Stimulated activated naive CD4-positive, alpha-beta T cell (primary cell): Measurements from ENCODE around the gene KLK14.

ENCODE experiments used
- DNase-seq, 6 experiments: peaks; one replicate each; lab custom pipeline; 2025; lab: John Stamatoyannopoulos, UW

KLK14 gene

DNA sequence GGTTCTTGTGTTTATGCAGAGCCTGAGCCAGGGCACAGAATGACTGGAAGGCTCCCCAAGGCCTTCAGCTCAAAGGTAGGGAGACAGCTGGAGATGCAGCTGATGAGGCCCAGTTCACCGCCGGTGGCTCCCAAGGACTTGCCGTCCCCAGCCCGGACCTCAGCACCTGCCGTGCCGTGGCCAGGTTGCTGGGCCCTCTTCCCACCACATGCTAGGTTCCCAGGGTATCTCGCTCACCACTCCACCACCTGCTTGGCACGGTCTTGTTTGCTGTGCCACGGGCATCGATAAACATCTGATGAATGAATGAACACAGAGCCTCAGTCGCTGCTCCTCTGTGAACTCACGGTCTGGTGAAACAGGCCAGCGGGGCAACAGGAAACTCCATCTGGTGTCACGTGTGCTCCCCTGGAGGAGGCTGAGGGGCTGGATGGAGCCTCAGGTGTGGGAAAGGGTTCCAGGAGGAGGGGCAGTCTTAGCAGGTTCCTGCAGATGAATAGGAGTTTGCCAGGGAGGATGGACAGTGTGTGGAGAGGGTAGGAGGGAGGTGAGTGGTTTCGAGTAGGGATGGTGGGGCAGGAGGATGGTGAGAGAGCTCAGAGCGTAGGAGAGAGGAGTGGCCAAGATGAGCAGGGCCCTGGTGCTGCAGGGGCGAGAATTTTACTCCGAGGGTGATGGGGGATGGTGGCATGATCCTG is 3.6 kb upstream of the KLK14 start:
- DNase-seq, result no peak

DNA sequence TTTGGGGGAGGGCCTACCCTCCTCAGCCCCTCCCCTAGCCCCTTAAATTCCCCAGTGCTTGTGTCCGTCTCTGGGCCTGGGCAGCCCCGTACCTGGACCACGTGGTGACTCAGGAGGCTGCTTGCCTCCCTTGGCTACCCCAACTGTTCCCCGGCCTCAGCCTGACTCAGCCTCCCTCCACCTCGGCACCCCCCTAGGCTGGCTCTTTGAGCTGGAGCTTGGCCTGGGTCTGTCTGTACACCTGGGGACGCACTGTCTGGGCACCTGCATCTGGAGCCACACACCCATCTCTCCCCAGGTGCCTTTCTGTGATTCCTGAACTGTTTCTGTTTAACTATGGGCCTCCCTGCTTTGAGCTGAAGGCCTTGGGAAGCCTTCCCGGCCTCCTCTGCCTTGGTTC is 1.8 kb upstream of the KLK14 start:
- DNase-seq, result no peak

DNA sequence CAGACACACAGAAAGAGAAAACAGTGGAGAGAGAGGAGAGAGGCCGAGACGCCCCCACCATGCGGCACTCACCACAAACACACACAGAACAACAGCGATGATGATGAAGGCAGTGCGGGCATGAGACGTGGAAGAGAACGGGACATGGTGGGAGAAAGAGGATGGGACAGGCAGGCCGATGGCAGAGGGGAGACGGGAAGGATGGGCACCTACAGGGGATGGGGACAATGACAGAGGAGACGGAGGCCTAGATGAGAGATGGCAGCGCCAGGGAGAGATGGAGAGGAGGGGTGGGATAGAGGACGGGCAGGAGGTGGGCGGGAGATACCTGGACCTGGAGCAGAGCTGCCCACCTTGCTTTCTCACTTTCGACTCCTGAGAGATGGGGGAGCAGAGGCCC is 1.1 kb upstream of the KLK14 start:
- no peak for DNase-seq

DNA sequence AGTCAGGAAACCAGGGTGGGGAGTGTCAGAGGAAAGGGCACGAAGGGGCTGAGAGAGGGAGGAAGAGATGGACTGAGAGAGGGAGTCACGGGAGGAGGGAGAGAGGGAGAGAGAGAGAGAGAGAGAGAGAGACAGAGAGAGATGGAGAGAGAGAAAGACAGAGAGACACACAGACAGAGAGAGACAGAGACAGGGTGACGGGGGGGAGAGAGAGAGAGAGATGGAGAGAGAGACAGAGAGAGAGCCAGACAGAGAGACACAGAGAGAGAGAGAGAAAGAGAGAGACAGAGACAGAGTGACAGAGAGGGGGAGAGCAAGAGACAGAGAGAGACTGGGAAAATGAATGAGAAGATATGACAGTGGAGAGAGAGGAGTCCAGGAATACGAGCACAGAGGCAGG is 494 bp upstream of the KLK14 start:
- DNase-seq, result no peak

DNA sequence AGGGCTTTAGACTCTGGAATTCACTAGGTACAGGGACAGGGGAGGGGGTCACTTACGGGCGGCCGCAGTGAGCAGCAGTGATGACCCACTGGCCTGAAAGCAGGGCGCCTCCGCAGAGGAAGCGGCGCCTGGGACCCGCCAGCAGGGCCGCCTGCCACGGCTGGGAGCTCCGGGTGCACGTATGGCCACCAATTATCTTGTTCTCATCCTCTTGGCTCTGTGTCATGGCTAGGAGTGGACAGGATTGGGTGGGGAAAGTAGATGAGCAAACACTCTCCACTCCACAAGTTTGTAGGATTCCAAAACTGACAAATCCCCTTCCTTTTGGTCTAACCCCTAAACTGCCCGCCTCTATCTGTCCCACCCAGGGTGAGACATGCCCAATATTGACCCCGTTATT is 1.2 kb downstream of the KLK14 start:
- no peak for DNase-seq

DNA sequence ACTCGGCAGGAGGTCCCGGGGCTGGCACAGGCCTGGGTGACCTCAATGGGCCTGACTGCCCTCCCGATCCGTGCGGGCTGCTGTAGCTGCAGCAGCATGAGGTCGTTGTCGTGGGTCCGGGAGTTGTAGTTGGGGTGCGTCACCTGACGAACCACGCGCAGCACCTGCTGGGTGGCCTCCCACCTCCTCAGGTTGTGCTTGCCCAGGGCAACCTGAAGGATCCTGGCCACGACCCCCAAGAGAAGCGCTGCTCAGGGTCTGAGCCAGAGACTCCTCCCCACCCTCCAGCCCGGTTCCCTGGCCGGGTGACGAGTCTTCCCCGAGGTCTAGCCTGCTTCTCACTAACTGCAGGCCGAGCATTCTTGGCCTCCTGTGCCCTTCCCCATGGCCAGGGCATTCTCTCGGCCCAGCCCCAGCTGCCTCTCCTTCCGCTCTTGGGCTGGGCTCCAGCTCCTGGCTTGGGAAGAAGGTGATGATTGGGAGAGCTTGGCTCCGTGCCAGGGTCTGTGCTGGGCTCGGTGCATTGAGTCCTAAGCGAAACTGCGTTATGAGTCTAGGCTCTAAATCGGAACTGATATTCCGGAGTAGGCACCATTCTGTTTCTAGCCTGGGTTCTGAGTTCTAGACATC is 3.1 kb downstream of the KLK14 start:
- no peak for DNase-seq

DNA sequence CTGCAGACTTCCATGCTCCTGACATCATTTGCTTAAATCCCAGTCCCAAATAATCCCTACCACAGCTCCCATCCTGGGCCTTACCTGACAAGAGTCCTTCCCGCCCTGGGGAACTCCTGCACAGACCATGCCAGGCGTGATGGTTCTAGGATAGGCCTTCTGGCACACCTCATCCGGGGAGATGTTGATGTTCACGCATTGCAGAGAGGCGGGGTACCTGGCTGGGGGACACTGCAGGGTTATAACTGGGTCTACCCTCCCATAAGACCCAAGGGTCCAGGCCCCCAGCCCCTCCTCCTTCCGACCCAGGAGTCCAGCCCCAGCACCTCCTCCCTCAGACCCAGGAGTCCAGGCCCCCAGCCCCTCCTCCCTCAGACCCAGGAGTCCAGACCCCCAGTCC is 4.0 kb downstream of the KLK14 start:
- DNase-seq, result no peak

DNA sequence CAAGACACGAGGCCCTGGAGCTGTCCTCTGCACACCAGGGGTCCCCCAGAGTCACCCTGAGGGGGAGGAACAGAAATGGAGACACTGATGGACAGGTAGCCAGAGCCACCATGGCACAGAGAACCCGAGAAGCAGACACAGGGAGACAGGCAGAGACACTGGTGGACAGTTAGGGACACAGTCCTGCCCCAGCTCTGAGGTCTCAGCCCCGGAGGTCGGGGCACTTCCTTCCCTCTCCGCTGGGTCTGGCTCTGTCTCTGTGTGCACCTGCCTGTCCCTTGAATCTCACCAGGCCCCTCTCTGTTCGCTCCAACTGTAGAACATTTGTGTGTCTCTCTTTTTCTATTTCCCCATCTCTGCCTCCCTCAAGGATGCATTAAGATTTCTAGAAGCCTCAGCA is 4.6 kb downstream of the KLK14 start:
- no peak for DNase-seq

DNA sequence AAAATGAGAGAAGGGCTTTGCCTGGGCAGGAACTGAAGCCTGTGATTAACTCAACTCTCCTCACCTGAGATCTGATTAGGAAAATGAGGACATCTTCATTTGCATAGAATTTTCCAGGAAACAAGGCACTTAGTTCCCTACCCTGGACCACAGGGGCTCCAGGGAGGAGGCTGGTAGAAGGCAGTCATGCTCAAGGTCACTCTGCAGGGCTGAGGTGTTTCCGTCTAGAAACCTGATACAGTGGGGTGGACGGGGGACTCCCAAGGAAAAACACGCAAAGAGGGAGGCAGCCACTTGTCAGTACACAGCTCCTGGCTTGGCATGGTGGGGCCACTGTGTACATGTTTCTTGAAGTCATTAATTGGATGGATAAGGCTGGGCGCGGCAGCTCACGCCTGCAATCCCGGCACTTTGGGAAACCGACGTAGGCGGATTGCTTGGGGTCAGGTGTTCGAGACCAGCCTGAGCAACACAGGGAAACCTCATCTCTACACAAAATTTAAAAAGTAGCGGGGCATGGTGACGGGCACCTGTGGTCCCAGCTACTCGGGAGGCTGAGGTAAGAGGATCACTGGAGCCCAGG is 6.0 kb downstream of the KLK14 start:
- no peak for DNase-seq

DNA sequence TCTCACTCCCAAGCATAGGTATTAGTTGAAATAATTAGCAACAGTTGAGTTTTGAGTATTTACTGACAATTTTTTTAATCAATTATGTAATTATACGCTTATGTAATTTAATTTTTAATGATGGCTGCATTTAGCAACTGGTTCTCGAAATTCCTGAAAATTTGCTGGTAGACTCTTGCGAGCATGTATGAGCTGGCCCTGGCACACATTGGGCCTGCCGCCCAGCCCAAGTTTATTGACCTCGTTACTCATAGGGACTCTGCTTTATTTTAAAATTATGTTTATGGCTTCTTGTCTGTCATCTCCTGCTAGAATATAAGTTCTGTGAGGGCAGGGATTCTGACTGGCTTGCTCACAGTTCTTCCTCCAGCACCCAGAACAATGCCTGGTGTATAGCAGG is 6.7 kb downstream of the KLK14 start:
- DNase-seq, result no peak

DNA sequence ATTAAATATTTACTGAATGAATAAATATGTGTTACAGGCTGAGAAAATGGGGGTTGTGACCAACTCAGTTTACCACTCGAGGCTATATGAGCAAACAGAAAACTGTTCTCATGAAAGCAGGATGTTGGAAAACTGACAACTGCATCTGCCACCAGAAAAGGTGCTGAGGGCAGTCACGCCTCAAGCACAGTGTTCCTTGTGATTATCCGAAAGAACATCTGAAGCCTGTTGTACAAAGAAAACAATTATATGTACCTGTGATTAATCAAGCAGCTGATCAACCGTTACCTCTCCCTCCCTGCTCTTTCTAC is 11.6 kb downstream of the KLK14 start:
- no peak for DNase-seq

DNA sequence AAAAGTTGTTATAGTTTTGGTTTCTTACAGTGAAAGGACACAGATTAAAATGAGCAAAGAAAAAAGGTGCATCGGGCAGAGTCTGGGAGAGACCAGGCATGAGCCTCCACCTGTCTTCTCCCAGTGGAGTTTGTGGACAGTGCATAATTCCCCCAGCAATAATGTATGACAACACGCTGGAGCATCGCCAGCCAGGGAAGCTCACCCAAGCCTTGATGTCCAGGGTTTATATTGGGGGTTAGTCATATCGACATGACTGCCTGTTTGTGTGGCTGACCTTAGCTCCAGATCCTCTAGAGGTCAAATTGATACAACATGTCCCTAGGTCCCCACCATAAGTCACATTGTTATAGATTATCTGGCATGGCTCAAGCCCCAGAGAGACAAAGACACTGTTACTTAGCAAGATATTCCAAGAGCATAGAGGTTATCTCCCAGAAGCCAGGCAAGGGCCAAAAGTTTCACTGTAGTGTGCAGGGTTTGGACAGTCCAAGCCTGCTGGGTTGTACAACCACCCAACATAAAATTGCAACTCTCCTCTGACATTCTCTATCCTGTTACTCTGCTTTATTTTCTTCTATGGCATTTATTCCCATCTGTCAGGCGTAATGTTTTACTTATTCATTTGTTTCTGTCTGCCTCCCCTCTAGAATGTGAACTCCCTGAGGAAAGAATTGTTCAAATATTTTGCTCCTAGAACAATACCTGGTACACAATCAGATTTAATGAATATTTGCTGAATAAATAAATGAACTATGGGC is 12.2 kb downstream of the KLK14 start:
- DNase-seq, result no peak

DNA sequence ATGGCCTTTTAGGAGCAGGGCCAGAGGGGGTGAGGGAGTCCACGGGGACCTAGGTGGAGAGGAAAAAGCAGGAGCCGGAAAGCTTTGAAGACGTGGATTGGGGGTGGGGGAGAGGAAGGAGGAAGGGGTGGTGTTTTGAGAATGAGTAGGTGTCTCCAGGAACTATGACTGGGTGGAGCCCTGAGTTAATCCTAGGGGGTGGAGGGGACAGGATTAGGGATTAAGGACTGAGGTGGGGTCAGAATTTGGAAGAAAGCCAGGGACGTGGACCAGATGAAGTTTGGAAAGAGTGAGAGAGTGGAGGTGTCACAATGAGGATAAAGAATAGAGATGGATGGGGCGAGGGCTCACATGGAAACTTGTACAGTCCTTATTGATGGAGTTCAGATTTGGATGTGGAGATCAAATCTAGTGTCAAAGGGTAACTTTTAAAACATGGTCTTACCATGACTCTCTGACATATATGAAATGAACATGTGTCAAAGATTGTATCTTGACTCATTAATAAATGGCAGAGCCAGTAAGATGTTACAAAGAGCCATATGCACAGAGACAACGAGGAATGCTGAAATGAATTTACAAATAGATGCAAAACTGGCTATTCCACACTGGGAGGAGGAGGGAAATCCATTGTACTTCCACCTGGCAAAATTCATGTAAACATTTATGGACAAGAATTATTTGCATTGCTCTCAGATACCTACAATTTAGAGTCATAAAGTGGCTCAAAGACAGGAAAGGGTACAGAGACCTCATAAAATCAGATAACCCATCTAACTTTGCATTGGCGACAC is 16.1 kb downstream of the KLK14 start:
- no peak for DNase-seq

DNA sequence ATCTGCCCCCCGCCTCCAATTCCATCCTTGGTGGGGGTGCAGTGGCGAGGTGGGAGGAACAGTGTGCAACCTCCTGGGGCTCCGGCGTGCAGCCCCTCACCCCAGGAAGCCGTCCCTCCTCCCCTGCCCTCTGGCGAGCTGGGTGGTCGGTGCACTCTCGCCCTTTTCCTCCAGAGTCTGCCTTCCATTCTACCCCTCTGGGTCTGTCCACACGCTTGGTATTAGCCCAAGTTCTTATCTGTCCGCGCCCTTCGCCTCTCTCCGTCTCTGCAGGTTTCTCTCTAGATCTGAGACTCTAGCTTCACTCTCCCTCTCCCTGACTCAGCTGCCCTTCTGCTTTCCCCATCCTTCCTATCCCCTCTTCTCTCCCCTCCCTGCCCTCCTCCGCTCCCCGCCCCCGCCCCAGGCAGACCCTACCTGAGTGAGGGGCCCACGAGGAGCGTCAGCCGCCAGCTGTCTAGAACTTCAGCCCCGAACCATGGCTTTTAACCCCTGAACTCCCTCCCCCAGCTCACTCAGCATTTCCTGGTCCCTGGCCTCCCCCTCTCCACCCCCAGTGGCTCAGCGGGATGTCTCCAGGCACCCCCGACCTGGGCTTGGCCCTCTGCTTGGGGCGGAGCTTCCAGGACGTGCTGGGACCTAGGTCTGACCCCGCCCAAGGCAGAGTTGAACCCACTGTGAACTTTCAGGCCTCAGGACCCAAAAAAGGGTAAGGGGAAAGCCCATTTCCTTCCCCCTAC is 17.3 kb downstream of the KLK14 start:
- no peak for DNase-seq

DNA sequence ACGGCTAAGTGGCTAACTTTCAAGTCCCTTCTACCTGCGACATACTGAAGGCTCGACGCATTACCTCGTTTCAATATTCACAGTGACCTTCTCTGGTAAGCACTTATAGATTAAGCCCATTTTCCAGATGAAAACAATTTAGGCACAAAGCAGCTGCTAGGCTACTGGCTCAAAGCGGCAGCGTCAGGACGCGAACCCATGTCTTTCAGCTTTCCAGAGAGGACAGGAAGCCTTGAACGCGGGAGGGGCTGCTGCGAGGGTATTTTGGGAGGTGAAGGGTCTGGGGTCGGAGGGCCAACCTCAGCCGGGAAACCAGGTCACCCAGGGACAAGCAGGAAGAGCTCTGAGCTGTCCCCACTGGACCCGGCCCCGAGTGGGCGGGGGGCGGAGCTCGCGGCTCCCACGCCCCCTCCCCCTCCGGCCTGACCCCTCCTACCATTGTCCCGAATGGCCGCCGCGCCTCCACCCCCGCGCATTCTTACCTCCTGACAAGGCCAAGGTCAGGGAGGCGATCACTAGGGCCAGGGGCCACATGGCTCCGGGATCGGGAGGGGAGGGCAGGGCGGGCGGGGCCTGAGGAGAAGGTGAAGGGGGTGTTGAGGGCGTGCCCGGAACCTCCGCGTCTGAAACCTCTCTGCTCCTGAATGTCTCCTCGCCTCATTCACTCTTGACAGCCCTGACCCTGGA is 18.0 kb downstream of the KLK14 start, which contains the start of gene KLK13:
TSS of gene KLK13 (minus strand) at position 559 of the 687 bp plus-strand sequence. CDS start at position 534, 25 bp downstream.
- DNase-seq, result no peak

DNA sequence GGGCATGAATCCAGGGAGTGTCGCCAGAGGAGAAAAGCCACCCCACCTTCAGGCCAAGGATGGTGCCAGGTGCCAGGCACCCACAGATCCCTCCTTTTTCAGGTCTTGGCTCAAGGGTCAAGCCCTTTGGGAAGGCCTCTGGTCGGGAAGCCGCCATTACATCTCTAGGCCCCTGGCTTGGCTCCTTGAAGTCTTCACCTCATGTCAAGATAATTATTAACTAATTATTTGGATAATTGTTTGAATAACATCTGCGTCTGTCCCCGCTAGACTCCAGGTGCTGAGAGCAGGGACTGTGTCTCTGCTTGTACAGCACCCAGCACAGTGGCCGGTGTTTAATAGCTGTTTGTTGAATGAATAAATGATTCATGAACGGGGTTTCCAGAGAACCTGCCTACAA is 19.0 kb downstream of the KLK14 start:
- DNase-seq, result no peak

DNA sequence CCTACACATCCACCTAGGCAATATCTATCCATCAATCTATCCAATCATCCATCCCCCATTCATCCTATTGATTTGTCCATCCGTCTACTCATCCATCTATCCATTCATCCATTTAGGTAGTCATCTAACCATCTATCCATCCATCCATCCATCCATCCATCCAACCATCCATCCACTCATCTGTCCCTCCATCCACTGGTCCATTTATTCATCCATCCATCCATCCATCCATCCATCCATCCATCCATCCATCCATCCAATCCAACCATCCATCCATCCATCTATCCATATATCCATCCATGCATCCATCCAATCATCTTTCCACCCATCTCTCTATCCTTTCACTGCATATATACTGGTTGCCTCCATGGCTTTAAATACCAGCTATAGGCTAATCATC is 21.7 kb downstream of the KLK14 start:
- no peak for DNase-seq

DNA sequence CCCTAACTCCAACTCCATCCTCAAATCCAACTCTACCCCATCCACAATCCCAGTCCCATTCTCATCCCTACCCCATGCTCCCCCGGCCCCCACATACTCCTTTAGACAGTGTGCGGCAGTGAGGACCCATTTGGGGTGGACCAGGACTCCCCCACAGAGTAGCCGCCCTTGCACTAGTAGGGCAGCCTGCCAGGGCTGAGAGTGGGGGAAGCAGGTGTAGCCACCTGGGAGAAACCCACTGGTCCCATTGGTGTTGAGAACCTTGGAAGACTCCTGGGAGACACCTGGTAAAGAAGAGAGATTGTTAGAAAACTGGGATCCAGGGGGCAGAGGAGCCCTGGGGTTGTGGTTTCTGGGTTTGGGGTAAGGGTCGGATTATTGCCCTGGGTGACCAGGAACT is 22.4 kb downstream of the KLK14 start:
- DNase-seq, result no peak

DNA sequence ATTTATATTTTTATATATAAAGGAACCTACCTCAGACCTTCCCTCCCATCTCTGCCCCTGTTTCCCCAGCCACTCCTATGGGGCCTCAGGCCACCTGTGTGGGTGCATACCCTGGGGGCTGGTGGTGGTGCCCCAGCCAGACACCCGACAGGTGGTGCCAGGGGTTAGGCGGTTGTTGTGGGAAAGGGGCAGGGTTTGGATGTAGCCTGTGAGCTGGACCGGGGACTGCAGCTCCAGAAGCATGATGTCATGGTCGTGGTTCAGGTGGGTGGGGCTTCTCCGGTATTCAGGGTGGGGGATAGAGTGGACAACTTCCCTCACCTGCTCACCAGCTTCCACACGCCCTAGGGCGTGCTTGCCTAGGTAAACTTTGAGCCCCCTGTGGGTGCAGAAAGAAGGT is 23.0 kb downstream of the KLK14 start:
- no peak for DNase-seq

DNA sequence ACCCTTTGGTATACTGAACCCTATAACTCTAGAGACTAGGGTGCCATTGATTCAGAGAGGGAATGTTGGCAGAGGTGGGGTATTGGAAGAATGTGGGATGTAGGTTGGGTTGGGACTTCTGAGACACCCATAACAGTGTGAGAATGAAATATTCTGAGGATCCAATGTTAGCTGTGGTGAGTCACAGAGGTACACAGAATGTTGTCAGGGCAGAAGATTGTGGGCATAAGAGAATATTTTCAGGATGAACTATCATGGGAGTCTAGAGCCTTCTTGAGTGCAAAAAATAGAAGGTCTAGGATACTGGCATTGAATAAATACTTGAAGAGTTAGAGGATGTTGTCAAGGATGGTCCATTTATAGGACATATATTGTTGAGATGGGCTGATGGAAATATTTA is 26.8 kb downstream of the KLK14 start:
- DNase-seq, result no peak

DNA sequence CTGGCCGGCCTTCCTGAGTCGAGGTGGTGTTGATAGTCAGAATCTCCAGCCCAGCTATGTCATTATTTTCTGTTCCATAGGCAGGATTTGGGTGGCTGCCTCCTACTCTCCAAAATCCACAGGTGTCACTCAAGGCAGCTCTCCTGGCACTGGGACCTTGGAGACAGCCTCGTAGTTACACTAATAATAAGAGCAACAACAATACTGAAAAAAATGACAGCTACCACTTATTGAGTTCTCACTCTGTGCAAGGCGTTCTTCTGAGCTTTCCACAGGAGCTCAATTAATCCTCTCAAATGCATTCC is 35.7 kb downstream of the KLK14 start:
- no peak for DNase-seq
